ENCODE results near the gene CDX4. TPM values are rescaled to one million over a fixed set of nuclear protein-coding genes. Genes with fewer than 3 reads are reported as not detected.

The CDX4 gene
- total and polyA plus RNA-seq, 4 donors = not detected

DNA sequence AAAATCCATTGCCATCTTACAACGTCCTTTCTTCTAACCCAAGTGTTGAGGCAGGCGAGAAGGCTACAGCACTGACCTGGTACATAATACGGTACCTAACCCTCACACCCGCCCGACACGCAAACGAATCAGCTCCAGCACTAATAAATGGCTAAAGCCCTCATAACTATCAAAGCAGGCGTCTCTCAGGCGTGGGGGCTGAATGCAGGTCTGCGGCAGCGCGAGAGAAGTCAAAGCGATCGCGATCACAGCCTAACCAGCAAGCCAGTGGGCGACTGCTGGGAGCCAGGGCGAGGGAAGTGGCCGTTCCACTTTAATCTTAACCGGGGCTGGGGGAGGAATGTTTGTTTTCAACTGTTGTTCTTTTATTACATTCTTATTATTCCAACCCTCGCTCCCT, 1.5 kb downstream of the CDX4 start:
- DNase-seq (no peak), ATAC-seq (ENCODE audit: insufficient read depth, low FRiP score) (no peak)
- 5 to 34% methylated on average over 20 of the region's 20 CpGs for WGBS, 2 donors
- TF ChIP-seq, protein P1, sequence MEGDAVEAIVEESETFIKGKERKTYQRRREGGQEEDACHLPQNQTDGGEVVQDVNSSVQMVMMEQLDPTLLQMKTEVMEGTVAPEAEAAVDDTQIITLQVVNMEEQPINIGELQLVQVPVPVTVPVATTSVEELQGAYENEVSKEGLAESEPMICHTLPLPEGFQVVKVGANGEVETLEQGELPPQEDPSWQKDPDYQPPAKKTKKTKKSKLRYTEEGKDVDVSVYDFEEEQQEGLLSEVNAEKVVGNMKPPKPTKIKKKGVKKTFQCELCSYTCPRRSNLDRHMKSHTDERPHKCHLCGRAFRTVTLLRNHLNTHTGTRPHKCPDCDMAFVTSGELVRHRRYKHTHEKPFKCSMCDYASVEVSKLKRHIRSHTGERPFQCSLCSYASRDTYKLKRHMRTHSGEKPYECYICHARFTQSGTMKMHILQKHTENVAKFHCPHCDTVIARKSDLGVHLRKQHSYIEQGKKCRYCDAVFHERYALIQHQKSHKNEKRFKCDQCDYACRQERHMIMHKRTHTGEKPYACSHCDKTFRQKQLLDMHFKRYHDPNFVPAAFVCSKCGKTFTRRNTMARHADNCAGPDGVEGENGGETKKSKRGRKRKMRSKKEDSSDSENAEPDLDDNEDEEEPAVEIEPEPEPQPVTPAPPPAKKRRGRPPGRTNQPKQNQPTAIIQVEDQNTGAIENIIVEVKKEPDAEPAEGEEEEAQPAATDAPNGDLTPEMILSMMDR (IDR thresholded peaks at IDR 0.05; ENCODE audit: control extremely low read depth, extremely low read depth) = no peak
- peaks cover 0 to 54% (median 52%) of the 10 kb centered on the region in 3 donors for H3K27me3 ChIP-seq (ENCODE audit: control insufficient read depth in 3 of 3, insufficient read depth in 3 of 3, low read length in 2 of 3)
- no peak overlapping the region for H3K4me3 ChIP-seq
- no peaks in the 10 kb centered on the region for H3K36me3 ChIP-seq (ENCODE audit: control insufficient read depth in 4 of 4, insufficient read depth in 4 of 4, low read length in 4 of 4)
- no peak overlapping the region for H3K27ac ChIP-seq (ENCODE audit: low read depth in 1 of 2, low read length in 1 of 2)
- H3K4me1 ChIP-seq (ENCODE audit: control insufficient read depth in 5 of 5, insufficient read depth in 5 of 5, low read length in 5 of 5) = no peaks in the 10 kb centered on the region
- no peak overlapping the region for H3K9ac ChIP-seq (ENCODE audit: insufficient read depth in 1 of 2, low read length in 2 of 2)
- peaks cover 0 to 13% (median 0%) of the 10 kb centered on the region in 4 donors for H3K9me3 ChIP-seq (ENCODE audit: control insufficient read depth in 4 of 4, insufficient read depth in 3 of 4, low read length in 3 of 4)

DNA sequence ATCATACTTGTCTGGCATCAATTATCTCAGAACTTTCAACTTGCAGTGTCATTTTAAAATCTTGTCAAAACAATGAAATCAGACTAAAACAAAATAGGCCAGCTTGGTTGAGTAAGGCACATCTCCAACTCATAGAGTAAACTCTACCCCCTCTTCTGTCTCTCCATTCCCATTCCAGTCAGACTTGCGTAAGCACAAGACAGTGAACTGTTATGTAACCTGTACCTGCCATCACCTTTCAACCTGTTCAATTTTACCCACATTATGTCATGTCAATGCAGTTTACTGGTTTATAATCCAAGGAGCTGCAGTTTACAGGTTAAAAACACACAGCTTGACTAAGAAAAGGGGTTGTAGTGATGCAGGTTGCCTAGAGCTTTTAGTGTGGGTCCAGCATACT, 8.3 kb downstream of the CDX4 start:
- WGBS, 2 donors = 0% methylated on average over 1 of the region's 1 CpG
- no peaks in the 10 kb centered on the region for H3K36me3 ChIP-seq (ENCODE audit: control insufficient read depth in 4 of 4, insufficient read depth in 4 of 4, low read length in 4 of 4)
- H3K9me3 ChIP-seq (ENCODE audit: control insufficient read depth in 4 of 4, insufficient read depth in 3 of 4, low read length in 3 of 4) = no peaks in the 10 kb centered on the region
- H3K9ac ChIP-seq (ENCODE audit: insufficient read depth in 1 of 2, low read length in 2 of 2) = no peak overlapping the region
- ATAC-seq (ENCODE audit: insufficient read depth, low FRiP score) = no peak
- TF ChIP-seq, protein P1 (IDR thresholded peaks at IDR 0.05; ENCODE audit: control extremely low read depth, extremely low read depth) = no peak
- H3K4me3 ChIP-seq = no peak overlapping the region
- H3K4me1 ChIP-seq (ENCODE audit: control insufficient read depth in 5 of 5, insufficient read depth in 5 of 5, low read length in 5 of 5) = no peaks in the 10 kb centered on the region
- peaks cover 0 to 15% (median 12%) of the 10 kb centered on the region in 3 donors for H3K27me3 ChIP-seq (ENCODE audit: control insufficient read depth in 3 of 3, insufficient read depth in 3 of 3, low read length in 2 of 3)
- no peak overlapping the region for H3K27ac ChIP-seq (ENCODE audit: low read depth in 1 of 2, low read length in 1 of 2)
- no peak for DNase-seq

DNA sequence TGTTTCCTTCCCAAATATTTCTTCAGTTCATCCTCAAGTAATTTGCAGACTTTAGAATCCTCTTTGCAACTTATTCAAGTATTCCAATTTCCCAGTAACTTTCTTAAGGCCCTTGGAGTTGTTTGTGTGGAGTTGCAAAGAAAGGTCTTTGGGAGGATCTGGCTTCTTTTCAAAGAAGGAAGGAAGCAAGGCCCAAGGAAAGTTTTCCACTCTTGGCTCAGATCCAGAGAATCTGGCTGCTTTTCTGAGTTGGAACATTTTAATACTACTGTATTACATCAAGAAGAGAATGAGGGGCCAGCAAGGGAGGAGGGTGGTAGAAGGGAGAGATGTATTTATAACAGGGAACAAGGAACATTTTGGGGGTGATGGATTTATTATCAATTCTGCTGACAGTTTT, 10.5 kb downstream of the CDX4 start:
- Histone ChIP-seq H3K9me3 (ENCODE audit: control insufficient read depth in 4 of 4, insufficient read depth in 3 of 4, low read length in 3 of 4) (no peaks in the 10 kb centered on the region), H3K36me3 (ENCODE audit: control insufficient read depth in 4 of 4, insufficient read depth in 4 of 4, low read length in 4 of 4) (no peaks in the 10 kb centered on the region), H3K27ac (ENCODE audit: low read depth in 1 of 2, low read length in 1 of 2) (no peak overlapping the region), H3K4me1 (ENCODE audit: control insufficient read depth in 5 of 5, insufficient read depth in 5 of 5, low read length in 5 of 5) (no peaks in the 10 kb centered on the region), H3K27me3 (ENCODE audit: control insufficient read depth in 3 of 3, insufficient read depth in 3 of 3, low read length in 2 of 3) (peaks cover 0 to 12% (median 6%) of the 10 kb centered on the region in 3 donors), H3K9ac (ENCODE audit: insufficient read depth in 1 of 2, low read length in 2 of 2) (no peak overlapping the region), H3K4me3 (no peak overlapping the region)
- DNase-seq = peak; percentile 25 to 90 (median 82)
- TF ChIP-seq, protein P1 (IDR thresholded peaks at IDR 0.05; ENCODE audit: control extremely low read depth, extremely low read depth) = no peak
- ATAC-seq (ENCODE audit: insufficient read depth, low FRiP score) = no peak

DNA sequence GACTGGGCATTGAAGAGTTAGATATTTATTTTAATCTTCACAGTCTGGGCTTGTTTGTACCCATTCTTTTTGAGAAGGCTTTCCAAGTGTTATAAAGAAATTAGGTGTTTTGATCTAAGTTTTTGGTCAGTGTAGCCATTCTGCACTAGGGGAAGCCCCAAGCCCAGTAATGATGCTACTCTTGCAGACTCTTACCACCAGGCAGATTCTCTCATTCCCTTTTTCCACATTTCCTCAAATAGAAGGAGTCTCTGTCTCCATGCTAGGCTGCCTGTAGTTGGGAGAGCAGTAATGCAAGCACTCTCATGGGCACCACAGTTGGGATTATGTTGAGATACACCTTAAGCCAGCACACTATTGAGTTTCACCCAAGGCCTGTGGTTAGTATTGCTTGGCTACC, 21.5 kb downstream of the CDX4 start:
- ATAC-seq (ENCODE audit: insufficient read depth, low FRiP score) (no peak), DNase-seq (no peak)
- TF ChIP-seq, protein P1 (IDR thresholded peaks at IDR 0.05; ENCODE audit: control extremely low read depth, extremely low read depth) = no peak
- Histone ChIP-seq H3K36me3 (ENCODE audit: control insufficient read depth in 4 of 4, insufficient read depth in 4 of 4, low read length in 4 of 4) (no peaks in the 10 kb centered on the region), H3K27me3 (ENCODE audit: control insufficient read depth in 3 of 3, insufficient read depth in 3 of 3, low read length in 2 of 3) (peaks cover 0 to 4% (median 0%) of the 10 kb centered on the region in 3 donors), H3K9me3 (ENCODE audit: control insufficient read depth in 4 of 4, insufficient read depth in 3 of 4, low read length in 3 of 4) (no peaks in the 10 kb centered on the region), H3K27ac (ENCODE audit: low read depth in 1 of 2, low read length in 1 of 2) (no peak overlapping the region), H3K4me1 (ENCODE audit: control insufficient read depth in 5 of 5, insufficient read depth in 5 of 5, low read length in 5 of 5) (no peaks in the 10 kb centered on the region), H3K4me3 (no peak overlapping the region), H3K9ac (ENCODE audit: insufficient read depth in 1 of 2, low read length in 2 of 2) (no peak overlapping the region)
